Measurements from ENCODE around the gene PYGB. TPM values are rescaled to one million over a fixed set of nuclear protein-coding genes. Genes with fewer than 3 reads are reported as not detected.

The PYGB gene
- total RNA-seq, 1 experiment from 2014 or later, result 216 TPM

DNA sequence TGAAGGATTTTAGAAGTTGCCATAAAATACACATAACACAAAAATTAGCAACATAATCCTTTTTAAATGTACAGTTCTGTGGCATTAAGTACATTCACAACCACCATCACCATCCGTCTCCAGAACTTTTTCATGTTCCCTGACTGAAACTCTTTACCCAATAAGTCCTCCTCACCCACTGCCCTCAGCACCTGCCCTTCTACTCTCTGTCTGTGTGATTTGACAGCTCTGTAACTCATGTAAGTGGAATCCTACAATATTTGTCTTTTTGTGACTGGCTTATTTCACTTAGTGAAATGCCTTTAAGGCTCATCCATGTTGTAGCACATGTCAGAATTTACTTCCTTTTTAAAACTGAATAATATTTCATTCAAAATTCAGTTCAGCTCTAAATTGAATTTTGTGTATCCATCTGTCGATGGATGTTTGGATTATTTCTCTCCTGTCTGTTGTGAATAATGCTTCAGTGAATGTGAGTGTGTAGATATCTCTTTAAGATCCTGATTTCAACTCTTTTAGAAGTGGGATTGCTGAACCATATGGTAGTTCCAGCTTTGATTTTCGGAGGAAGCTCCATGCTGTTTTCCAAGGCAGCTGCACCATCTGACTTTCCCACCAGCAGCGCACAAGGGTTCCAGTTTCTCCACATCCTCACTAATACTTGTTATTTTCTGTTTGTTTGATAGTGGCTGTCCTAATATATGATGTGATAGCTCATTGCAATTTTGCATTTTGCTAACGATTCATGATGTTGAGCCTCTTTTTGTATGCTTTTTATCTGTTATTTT is 48.2 kb upstream of the PYGB start:
- H3K27me3 ChIP-seq (ENCODE audit: low read length), result no peaks in the 10 kb centered on the region
- CTCF ChIA-PET, result interaction anchor here (0.6 to 0.7 kb wide), 2 partner anchors 21 to 61 kb away, joined by 3 to 5 read pairs; no protein-coding TSS in a partner anchor
- H3K4me1 ChIP-seq (ENCODE audit: insufficient read depth, low read length), result peaks cover 39% of the 10 kb centered on the region
- H3K4me2 ChIP-seq (ENCODE audit: low read length), result no peak overlapping the region
- H3K9me3 ChIP-seq (ENCODE audit: low read length), result no peaks in the 10 kb centered on the region
- H2AFZ ChIP-seq (ENCODE audit: low read length), result no peak overlapping the region
- H3F3A ChIP-seq (ENCODE audit: low read length, unreplicated experiment), result no peaks in the 10 kb centered on the region
- DNase-seq (no peak), ATAC-seq (no peak)
- intact Hi-C loops (cut with micrococcal nuclease), result loop anchor here (5.0 to 10.0 kb wide), 3 partner anchors 33 to 207 kb away; partner anchors contain the start of genes ABHD12 and APMAP
- H3K36me3 ChIP-seq (ENCODE audit: low read depth, low read length), result peaks cover 5% of the 10 kb centered on the region; the same call in 1 of the 2 replicates
- H3K79me2 ChIP-seq (ENCODE audit: low read length), result peaks cover 90% of the 10 kb centered on the region
- H3K4me3 ChIP-seq (ENCODE audit: low read length), result no peak overlapping the region
- no peaks in the 10 kb centered on the region; the same call in 1 of the 2 replicates for H4K20me1 ChIP-seq (ENCODE audit: low read length)
- no peak overlapping the region for H3K9ac ChIP-seq (ENCODE audit: low read length)
- H3K9me2 ChIP-seq (replicated peaks; ENCODE audit: low read length), result no peaks in the 10 kb centered on the region
- H3K27ac ChIP-seq (ENCODE audit: low read length), result no peak overlapping the region
- no TSS peak for BruUV-seq (replicated peaks)
- TF ChIP-seq, protein P1, sequence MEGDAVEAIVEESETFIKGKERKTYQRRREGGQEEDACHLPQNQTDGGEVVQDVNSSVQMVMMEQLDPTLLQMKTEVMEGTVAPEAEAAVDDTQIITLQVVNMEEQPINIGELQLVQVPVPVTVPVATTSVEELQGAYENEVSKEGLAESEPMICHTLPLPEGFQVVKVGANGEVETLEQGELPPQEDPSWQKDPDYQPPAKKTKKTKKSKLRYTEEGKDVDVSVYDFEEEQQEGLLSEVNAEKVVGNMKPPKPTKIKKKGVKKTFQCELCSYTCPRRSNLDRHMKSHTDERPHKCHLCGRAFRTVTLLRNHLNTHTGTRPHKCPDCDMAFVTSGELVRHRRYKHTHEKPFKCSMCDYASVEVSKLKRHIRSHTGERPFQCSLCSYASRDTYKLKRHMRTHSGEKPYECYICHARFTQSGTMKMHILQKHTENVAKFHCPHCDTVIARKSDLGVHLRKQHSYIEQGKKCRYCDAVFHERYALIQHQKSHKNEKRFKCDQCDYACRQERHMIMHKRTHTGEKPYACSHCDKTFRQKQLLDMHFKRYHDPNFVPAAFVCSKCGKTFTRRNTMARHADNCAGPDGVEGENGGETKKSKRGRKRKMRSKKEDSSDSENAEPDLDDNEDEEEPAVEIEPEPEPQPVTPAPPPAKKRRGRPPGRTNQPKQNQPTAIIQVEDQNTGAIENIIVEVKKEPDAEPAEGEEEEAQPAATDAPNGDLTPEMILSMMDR (conservative IDR thresholded peaks at IDR 0.05; ENCODE audit: low read depth, low read length), result no peak
- POLR2A ChIA-PET (ENCODE audit: unreplicated experiment), result interaction anchor here (0.6 to 0.7 kb wide), 2 partner anchors 10 to 48 kb away, joined by 3 read pairs; partner anchors contain the start of gene PYGB

DNA sequence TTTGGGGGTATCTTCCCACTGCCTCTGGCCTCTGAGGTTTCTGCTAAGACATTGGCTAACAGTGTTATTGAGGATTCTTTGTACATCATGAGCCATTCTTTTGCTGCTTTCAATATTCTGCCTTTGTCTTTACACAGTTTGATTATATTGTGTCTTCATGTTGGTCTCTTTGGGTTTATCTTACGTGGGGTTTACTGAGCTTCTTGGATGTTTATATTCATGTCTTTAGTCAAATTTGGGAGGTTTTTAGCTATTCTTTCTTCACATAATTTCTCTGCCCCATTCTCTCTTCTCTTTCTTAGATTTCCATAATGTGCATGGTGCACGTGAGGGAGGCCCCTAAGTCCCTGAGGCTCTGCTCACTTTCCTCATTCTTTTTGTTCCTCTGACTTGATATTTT is 44.8 kb upstream of the PYGB start:
- Histone ChIP-seq H3K9me2 (replicated peaks; ENCODE audit: low read length) (no peaks in the 10 kb centered on the region), H3K9ac (ENCODE audit: low read length) (no peak overlapping the region), H3K27ac (ENCODE audit: low read length) (no peak overlapping the region), H3K9me3 (ENCODE audit: low read length) (no peaks in the 10 kb centered on the region), H3K79me2 (ENCODE audit: low read length) (peaks cover 99% of the 10 kb centered on the region), H2AFZ (ENCODE audit: low read length) (no peak overlapping the region), H3K4me3 (ENCODE audit: low read length) (no peak overlapping the region), H3F3A (ENCODE audit: low read length, unreplicated experiment) (no peaks in the 10 kb centered on the region), H4K20me1 (ENCODE audit: low read length) (no peaks in the 10 kb centered on the region), H3K4me2 (ENCODE audit: low read length) (no peak overlapping the region), H3K36me3 (ENCODE audit: low read depth, low read length) (peaks cover 5% of the 10 kb centered on the region; the same call in 1 of the 2 replicates), H3K4me1 (ENCODE audit: insufficient read depth, low read length) (peaks cover 20% of the 10 kb centered on the region; the same call in 1 of the 2 replicates), H3K27me3 (ENCODE audit: low read length) (no peaks in the 10 kb centered on the region)
- ChIA-PET CTCF (no interaction called here), POLR2A (ENCODE audit: unreplicated experiment) (no interaction called here)
- DNase-seq, result no peak
- TF ChIP-seq, protein P1 (conservative IDR thresholded peaks at IDR 0.05; ENCODE audit: low read depth, low read length), result no peak
- TF ChIP-seq EZH2 (IDR thresholded peaks at IDR 0.05; ENCODE audit: low read length, unreplicated experiment) (no peak), EZH2phosphoT487 (IDR thresholded peaks at IDR 0.05; ENCODE audit: borderline replicate concordance, low read length) (no peak)
- no TSS peak for BruUV-seq (replicated peaks)
- no peak for ATAC-seq
- intact Hi-C loops (cut with micrococcal nuclease), result no loop called here

DNA sequence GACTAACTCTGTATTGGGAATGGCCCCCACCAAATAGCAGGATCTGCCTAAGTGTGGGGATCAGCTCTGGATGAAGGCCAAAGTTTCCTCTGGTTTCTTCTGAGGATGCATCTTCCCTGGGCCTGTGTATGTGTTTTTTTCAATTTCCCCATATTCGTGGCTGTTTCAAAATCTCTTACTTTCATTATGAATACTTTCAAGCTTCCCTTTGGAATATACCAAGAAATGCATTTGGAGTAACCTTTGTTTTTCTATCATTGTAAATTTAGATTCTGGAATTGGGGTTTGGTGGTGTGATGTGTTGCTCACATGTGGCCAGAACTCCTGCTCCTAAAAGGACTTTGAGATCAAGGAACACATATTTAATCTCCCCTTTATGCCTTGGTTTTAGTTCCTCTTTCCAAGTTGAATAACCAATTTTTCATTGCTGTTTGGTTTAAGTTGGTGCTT is 44.0 kb upstream of the PYGB start:
- Histone ChIP-seq H3K4me3 (ENCODE audit: low read length) (no peak overlapping the region), H4K20me1 (ENCODE audit: low read length) (no peaks in the 10 kb centered on the region), H2AFZ (ENCODE audit: low read length) (no peak overlapping the region), H3F3A (ENCODE audit: low read length, unreplicated experiment) (no peaks in the 10 kb centered on the region), H3K9me3 (ENCODE audit: low read length) (no peaks in the 10 kb centered on the region), H3K27ac (ENCODE audit: low read length) (no peak overlapping the region), H3K4me2 (ENCODE audit: low read length) (no peak overlapping the region), H3K9ac (ENCODE audit: low read length) (no peak overlapping the region), H3K4me1 (ENCODE audit: insufficient read depth, low read length) (peaks cover 16% of the 10 kb centered on the region; the same call in 1 of the 2 replicates), H3K9me2 (replicated peaks; ENCODE audit: low read length) (no peaks in the 10 kb centered on the region), H3K79me2 (ENCODE audit: low read length) (peaks cover 92% of the 10 kb centered on the region), H3K27me3 (ENCODE audit: low read length) (no peaks in the 10 kb centered on the region), H3K36me3 (ENCODE audit: low read depth, low read length) (peaks cover 5% of the 10 kb centered on the region; the same call in 1 of the 2 replicates)
- no TSS peak for BruUV-seq (replicated peaks)
- DNase-seq (no peak), ATAC-seq (no peak)
- intact Hi-C loops (cut with micrococcal nuclease), result no loop called here
- ChIA-PET POLR2A (ENCODE audit: unreplicated experiment) (no interaction called here), CTCF (no interaction called here)
- no peak for TF ChIP-seq EZH2 (IDR thresholded peaks at IDR 0.05; ENCODE audit: low read length, unreplicated experiment)
- TF ChIP-seq EZH2phosphoT487 (IDR thresholded peaks at IDR 0.05; ENCODE audit: borderline replicate concordance, low read length), result no peak
- TF ChIP-seq, protein P1 (conservative IDR thresholded peaks at IDR 0.05; ENCODE audit: low read depth, low read length), result no peak

Data from PC-3 (cell line).